Measurements from ENCODE around the gene HLA-A. TPM values are rescaled to one million over a fixed set of nuclear protein-coding genes. Genes with fewer than 3 reads are reported as not detected.

The HLA-A gene
- total and polyA plus RNA-seq, 2 experiments from 2014 or later = 170 to 203 TPM

DNA sequence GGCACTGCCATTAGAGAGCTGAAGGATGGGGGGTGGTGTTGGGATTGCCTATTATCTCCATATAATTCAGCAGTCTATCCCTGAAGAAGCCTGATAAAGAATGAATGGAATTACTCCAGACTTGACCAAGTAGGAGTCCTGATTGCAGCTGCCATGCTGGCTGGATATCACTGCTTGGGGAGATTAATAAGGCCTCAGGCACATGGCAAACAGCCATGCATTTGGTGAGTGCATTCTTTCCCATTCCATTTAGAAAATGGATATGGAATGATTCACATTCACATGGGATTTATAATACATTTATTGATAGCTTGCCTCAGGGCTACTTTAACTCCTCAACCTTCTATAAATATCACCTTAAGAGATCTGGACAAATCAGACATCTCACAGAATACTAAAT lies 49.6 kb upstream of the HLA-A start:
- Histone ChIP-seq H3K27ac (ENCODE audit: low read depth) (no peak overlapping the region), H3K79me2 (replicated peaks; ENCODE audit: insufficient read depth) (no peaks in the 10 kb centered on the region), H3K4me2 (no peak overlapping the region), H3F3A (replicated peaks; ENCODE audit: low read depth) (no peaks in the 10 kb centered on the region), H3K4me3 (no peak overlapping the region), H2AFZ (no peak overlapping the region), H3K27me3 (ENCODE audit: insufficient read depth) (peaks cover 11% of the 10 kb centered on the region; the same call in 1 of the 2 replicates), H3K4me1 (ENCODE audit: insufficient read depth) (no peaks in the 10 kb centered on the region), H4K20me1 (replicated peaks; ENCODE audit: insufficient read depth) (no peaks in the 10 kb centered on the region), H3K9me2 (ENCODE audit: insufficient read depth) (no peaks in the 10 kb centered on the region), H3K36me3 (ENCODE audit: insufficient read depth) (no peaks in the 10 kb centered on the region)
- DNase-seq (ENCODE audit: low spot score) = no peak
- Mint-ChIP-seq H3K4me1 (no peaks in the 10 kb centered on the region; the same call in 1 of the 3 replicates), H3K27me3 (ENCODE audit: insufficient read depth, low read depth, poor library complexity) (peaks cover 36% of the 10 kb centered on the region), H3K9me3 (peaks cover 15% of the 10 kb centered on the region; the same call in 2 of the 3 replicates), H3K4me3 (no peak overlapping the region), H3K36me3 (ENCODE audit: low read depth) (peaks cover 14% of the 10 kb centered on the region), H3K27ac (no peak overlapping the region)
- TF ChIP-seq ZNF462 (CRISPR knock-in tag; IDR thresholded peaks at IDR 0.05) (no peak), POLR2AphosphoS5 (IDR thresholded peaks at IDR 0.05; ENCODE audit: low read depth) (no peak), NANOG (IDR thresholded peaks at IDR 0.05; ENCODE audit: borderline replicate concordance) (no peak), ZNF331 (CRISPR knock-in tag; IDR thresholded peaks at IDR 0.05; ENCODE audit: low read depth) (no peak), STAT1 (IDR thresholded peaks at IDR 0.05; ENCODE audit: unreplicated experiment) (no peak), EZH2phosphoT487 (IDR thresholded peaks at IDR 0.05; ENCODE audit: unreplicated experiment) (no peak), JUNB (IDR thresholded peaks at IDR 0.05; ENCODE audit: unreplicated experiment) (no peak), EZH2 (IDR thresholded peaks at IDR 0.05; ENCODE audit: low read depth, unreplicated experiment) (no peak), ZNF114 (CRISPR knock-in tag; IDR thresholded peaks at IDR 0.05) (no peak), CREB1 (CRISPR knock-in tag; IDR thresholded peaks at IDR 0.05; ENCODE audit: low read depth) (no peak)
- TF ChIP-seq, protein P1, sequence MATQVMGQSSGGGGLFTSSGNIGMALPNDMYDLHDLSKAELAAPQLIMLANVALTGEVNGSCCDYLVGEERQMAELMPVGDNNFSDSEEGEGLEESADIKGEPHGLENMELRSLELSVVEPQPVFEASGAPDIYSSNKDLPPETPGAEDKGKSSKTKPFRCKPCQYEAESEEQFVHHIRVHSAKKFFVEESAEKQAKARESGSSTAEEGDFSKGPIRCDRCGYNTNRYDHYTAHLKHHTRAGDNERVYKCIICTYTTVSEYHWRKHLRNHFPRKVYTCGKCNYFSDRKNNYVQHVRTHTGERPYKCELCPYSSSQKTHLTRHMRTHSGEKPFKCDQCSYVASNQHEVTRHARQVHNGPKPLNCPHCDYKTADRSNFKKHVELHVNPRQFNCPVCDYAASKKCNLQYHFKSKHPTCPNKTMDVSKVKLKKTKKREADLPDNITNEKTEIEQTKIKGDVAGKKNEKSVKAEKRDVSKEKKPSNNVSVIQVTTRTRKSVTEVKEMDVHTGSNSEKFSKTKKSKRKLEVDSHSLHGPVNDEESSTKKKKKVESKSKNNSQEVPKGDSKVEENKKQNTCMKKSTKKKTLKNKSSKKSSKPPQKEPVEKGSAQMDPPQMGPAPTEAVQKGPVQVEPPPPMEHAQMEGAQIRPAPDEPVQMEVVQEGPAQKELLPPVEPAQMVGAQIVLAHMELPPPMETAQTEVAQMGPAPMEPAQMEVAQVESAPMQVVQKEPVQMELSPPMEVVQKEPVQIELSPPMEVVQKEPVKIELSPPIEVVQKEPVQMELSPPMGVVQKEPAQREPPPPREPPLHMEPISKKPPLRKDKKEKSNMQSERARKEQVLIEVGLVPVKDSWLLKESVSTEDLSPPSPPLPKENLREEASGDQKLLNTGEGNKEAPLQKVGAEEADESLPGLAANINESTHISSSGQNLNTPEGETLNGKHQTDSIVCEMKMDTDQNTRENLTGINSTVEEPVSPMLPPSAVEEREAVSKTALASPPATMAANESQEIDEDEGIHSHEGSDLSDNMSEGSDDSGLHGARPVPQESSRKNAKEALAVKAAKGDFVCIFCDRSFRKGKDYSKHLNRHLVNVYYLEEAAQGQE (IDR thresholded peaks at IDR 0.05; ENCODE audit: unreplicated experiment) = no peak
- TF ChIP-seq, protein P2, sequence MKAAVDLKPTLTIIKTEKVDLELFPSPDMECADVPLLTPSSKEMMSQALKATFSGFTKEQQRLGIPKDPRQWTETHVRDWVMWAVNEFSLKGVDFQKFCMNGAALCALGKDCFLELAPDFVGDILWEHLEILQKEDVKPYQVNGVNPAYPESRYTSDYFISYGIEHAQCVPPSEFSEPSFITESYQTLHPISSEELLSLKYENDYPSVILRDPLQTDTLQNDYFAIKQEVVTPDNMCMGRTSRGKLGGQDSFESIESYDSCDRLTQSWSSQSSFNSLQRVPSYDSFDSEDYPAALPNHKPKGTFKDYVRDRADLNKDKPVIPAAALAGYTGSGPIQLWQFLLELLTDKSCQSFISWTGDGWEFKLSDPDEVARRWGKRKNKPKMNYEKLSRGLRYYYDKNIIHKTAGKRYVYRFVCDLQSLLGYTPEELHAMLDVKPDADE (IDR thresholded peaks at IDR 0.05) = no peak
- TF ChIP-seq, protein P3, sequence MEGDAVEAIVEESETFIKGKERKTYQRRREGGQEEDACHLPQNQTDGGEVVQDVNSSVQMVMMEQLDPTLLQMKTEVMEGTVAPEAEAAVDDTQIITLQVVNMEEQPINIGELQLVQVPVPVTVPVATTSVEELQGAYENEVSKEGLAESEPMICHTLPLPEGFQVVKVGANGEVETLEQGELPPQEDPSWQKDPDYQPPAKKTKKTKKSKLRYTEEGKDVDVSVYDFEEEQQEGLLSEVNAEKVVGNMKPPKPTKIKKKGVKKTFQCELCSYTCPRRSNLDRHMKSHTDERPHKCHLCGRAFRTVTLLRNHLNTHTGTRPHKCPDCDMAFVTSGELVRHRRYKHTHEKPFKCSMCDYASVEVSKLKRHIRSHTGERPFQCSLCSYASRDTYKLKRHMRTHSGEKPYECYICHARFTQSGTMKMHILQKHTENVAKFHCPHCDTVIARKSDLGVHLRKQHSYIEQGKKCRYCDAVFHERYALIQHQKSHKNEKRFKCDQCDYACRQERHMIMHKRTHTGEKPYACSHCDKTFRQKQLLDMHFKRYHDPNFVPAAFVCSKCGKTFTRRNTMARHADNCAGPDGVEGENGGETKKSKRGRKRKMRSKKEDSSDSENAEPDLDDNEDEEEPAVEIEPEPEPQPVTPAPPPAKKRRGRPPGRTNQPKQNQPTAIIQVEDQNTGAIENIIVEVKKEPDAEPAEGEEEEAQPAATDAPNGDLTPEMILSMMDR (conservative IDR thresholded peaks at IDR 0.05; ENCODE audit: low read depth in 2 of 2) = no peak
- ATAC-seq = no peak
